Peyer's patch (tissue), 4 donors: ENCODE results near the gene ZNF462.

Experiments used
- CTCF ChIP-seq, 6 experiments: fragments of 450-650 bp in 4 of 6; fragments of 200-600 bp in 2 of 6; sonication (generic) in 1 of 6; IDR thresholded peaks; one replicate each; pipeline ENCODE4 v1.5.1; 2017 to 2019; ENCODE audit warnings: antibody characterized with exemption in 6 of 6, mild to moderate bottlenecking in 3 of 6, moderate library complexity in 1 of 6
- POLR2A ChIP-seq, 2 donors: fragments of 450-650 bp; IDR thresholded peaks; one replicate each; pipeline ENCODE4 v1.5.1; 2017; ENCODE audit warnings: antibody characterized with exemption in 2 of 2, mild to moderate bottlenecking in 2 of 2, moderate library complexity in 2 of 2

- TF ChIP-seq CTCF (IDR thresholded peaks at IDR 0.05) (no peak), POLR2A (IDR thresholded peaks at IDR 0.05) (no peak)
Measured at GRCh38 chr9:106892632-106893031, 29.7 kb downstream of the ZNF462 start.
